Epithelial cell of prostate (primary cell): ENCODE measurements around the gene MTG1.
"Not testable (repeated sequence)": the region's sequence is repeated elsewhere in the genome, so short reads cannot be mapped to it uniquely, and the experiment has no call there.

ENCODE experiments used
- DNase-seq: peaks from one replicate; pipeline ENCODE4 v3.0.0-alpha.2; 2011; ENCODE audit warnings: low read depth, low spot score
- H3K27ac ChIP-seq: fragments of 450-650 bp; 2 replicates; pipeline ENCODE4 v1.5.1; 2017; ENCODE audit warnings: mild to moderate bottlenecking

Gene MTG1

DNA sequence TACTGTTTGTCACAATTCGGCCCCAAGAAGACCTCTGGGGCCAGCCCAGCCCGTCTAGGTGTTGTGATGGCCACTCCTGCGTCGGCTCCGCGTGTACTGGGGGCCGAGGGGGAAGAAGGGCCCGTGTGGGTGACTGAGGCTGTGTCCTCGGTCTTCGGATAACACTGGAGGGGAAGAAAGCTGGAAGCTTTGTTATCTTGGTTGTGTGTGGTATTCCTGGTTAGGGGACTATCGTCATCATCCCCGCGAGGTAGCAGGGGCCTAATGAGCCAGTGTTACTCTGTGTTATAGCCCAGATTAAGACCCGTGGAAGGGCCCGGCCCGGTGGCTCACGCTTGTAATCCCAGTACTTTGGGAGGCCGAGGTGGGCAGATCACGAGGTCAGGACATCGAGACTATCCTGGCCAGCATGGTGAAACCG lies 854 bp downstream of the MTG1 start:
- no peak for DNase-seq
- peak overlapping the region; percentile 79 for H3K27ac ChIP-seq

DNA sequence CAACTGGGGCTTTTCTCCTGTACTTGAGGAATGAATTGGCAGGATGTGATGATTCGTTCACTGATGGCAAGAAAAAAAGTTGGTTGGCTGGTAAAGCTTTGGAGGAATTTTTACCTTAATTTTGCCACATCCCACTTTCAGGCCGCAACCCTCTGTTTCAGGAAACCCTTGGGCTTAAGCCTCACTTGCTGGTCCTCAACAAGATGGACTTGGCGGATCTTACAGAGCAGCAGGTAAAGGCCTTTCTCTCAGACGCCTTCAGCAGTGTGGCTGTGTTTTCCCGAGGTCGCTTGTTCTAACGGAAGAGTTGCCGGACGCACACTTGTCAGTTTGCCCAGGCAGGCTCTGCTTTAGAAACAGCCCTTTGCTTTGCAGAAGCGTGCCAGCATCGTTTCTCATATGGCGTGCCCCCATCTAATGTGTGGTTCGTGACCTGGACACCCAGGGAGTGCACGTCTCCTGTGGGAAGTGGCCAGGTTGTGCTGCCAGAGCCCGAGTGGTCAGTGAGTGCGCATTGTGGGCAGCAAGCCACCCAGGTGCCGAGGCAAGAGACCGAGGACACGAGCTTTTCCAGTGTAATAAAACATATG lies 2.2 kb downstream of the MTG1 start:
- no peak for DNase-seq
- H3K27ac ChIP-seq, result no peak overlapping the region

DNA sequence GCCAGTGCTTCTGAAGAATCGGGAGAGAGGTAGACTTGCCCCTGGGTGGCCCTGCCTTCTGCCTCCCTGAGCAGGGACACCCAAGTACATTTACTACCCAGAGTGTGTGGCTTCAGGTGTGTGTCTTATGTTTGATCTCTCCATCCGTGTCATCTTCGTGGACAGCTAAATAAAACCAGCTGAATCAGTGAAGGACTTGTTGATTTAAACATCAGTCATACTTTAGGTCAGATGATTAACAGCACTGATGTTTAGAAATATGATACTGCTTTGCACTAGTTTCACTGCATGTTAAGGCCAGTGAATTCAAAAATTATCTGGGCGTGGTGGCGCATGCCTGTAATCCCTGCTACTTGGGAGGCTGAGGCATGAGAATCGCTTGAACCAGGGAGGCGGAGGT lies 4.0 kb downstream of the MTG1 start:
- DNase-seq, result no peak
- H3K27ac ChIP-seq, result no peak overlapping the region

DNA sequence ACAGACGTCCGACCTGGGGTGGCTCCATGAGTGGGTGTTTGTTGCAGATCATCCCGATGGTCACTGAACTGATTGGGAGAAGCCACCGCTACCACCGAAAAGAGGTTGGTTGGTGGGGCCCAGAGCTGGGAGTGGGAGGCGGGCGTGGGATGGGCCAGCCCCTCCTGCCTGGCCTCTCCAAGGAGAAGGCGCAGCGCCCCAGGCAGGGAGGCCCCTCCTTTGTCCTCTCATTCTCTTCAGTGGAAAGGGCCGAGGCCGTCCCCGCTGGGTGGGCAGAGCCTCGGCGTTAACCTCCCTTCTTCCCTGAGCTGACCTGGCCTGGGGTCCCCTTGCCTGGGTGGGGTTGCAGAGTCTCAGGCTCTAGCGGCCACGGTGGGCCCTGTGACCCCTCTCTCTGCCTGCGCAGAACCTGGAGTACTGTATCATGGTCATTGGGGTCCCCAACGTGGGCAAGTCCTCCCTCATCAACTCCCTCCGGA lies 5.2 kb downstream of the MTG1 start:
- DNase-seq, result no peak

DNA sequence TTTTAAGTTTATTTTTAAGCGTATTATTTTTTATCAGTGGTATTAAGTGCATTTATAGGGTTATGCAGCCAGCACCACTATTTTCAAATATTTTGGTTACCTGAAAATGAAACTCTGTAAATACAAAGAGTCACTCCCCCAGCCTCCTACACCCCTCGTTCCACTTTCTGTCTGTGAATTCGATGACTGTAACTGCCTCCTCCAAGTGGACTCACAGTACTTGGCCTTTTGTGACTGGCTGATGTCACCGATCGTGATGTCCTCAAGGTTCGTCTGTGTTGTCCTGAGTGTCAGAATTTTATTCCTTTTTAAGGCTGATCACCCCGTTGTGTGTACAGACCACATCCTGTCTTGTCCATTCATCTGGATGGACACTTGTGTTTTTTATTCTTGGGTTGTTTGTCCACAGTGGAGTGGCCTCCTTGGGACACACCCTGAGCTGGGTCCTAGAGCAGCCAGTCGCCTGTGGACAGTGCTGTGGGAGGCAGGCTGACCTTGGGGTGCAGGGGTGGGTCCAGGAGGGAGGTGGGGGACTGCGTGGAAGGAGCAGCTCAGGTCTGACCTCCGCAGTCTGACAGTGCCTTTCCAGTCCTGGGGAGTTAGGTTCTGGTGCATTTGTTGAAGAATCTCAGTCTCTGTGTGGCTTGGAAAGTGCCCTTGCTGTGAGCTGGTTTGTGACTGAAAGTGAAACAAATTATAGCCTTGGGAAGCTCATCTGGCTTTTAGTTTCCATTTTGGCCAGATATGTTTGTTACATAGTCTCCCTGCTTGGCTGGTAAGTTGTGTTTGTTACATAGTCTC lies 6.9 kb downstream of the MTG1 start:
- no peak overlapping the region for H3K27ac ChIP-seq
- no peak for DNase-seq

More for the DNA sequence above, 5.2 kb downstream of the MTG1 start:
- no peak overlapping the region for H3K27ac ChIP-seq

DNA sequence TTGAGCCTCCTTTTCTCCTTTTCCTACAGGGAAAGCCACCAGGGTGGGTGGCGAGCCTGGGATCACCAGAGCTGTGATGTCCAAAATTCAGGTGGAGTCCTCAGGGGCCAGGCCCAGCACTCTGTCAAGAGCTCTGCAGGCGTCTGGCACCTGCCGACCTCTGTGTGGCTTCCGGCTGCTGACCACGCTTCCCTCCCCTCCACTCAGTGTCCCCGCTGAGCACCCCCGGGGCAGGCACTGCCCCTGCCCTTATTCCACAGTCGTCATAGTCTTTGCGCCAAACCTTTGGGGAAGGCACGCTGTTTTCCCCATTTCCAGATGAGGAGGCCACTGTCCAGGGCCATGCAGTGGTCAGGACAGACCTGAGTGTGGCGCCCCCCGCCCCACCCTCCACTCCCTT lies 7.5 kb downstream of the MTG1 start:
- DNase-seq, result no peak
- H3K27ac ChIP-seq, result no peak overlapping the region

DNA sequence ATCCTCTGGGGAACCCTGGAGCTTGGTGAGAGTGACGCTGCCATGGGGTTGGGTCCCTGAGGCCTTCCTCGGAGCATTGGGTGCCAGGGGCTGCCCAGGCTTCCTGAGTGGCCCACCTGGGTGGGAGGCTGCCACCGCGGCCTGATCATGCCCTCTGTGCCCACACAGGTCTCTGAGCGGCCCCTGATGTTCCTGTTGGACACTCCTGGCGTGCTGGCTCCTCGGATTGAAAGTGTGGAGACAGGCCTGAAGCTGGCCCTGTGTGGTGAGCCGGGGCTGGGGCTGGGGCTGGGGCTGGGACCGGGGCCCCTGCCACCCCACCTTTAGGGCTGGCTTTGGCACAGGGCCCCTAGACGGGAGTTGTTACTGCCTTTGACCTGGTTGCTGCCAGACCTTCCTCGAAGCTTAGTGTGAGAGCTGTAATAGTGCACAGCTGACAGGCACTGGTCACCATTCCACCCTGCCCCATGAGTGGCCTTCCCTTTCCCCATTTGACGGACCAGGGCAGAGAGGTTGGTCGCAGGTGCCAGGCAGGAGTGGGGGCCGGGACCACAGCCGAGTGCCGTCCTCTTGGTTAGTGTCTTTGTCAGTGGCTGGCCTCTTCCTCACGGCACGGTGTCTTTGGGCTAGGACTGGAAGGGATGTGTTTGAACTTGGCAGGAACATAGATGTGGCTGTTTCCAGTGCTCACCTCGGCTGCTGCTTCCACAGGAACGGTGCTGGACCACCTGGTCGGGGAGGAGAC lies 8.2 kb downstream of the MTG1 start:
- no peak overlapping the region for H3K27ac ChIP-seq
- no peak for DNase-seq

DNA sequence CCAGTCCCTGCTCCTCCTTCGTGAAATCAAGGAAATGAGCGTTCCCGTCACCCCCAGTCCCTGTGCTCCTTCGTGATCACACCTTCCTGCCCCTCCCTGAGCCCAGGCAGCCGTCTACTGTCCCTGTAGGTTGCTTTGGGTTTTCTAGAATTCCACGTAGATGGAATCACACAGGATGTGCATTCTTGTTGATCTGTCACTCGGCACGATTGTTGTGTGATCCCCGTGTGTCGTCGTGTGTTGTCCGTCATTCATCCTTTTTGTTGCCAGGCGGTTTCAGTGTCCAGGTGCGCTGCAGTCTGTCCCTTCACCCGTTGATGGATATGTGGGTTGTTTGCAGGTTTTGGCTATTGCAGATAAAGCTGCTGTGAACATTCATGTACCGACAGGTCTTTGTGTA lies 9.4 kb downstream of the MTG1 start:
- DNase-seq, result no peak
- H3K27ac ChIP-seq, result no peak overlapping the region

DNA sequence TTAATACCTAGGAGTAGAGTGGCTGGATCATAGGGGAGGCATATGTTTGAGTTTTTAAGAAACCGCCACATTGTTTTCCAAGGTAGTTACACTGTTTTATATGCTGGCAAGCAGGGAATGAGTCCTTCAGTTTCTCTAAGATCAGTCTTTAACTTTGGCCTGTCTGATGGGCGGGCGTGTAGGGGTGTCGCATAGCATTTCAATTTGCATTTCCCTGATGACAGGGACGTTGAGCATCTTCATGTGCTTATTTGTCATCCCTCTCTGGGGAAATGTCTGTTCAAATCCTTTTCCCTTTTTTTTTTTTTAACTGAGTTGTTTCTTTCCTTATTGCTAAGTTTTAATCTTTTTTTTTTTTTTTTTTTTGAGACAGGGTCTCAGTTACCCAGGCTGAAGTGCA lies 9.8 kb downstream of the MTG1 start:
- H3K27ac ChIP-seq, result no peak overlapping the region
- no peak for DNase-seq

DNA sequence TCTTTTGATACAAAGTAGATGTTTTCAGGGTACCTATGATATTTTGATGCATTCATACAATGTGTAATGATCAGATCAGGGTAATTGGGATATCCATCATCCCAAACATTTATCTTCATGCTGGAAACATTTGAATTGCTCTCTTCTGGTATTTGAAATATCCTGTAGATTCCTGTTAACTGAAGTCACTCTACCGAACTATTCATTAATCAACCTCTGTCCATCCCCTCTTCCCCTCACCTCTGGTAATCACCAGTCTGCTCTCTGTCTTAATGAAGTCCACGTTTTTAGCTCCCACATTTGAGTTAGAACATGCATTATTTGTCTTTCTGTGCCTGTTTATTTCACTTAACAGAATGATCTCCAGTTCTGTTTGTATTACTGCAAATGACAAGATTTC lies 11.3 kb downstream of the MTG1 start:
- H3K27ac ChIP-seq, result no peak overlapping the region
- no peak for DNase-seq

DNA sequence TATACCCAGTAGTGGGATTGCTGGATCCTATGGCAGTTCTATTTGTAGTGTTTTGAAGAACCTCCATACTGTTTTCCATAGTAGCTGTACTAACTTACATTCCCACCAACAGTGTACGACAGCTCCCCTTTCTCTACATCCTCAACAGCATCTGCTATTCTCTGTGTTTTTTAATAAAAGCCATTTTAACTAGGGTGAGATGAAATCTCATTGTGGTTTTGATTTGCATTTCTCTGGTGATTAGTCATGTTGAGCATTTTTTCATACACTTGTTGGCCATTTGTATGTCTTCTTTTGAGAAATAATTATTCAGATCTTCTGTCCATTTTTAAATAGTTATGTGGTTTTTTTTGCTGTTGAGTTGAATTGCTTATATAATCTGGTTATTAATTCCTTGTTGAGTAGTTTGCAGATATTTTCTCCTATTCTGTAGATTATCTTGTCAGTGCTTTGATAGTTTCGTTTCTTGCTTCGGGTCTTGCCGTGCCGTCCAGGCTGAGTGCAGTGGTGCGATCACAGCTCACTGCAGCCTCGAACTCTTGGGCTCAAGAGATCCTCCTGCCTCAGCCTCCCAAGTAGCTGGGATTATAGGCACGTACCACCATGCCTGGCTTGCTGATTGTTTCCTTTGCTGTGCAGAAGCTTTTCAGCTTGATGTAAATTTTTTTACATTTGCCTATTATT lies 12.0 kb downstream of the MTG1 start:
- no peak overlapping the region for H3K27ac ChIP-seq
- DNase-seq, result no peak

DNA sequence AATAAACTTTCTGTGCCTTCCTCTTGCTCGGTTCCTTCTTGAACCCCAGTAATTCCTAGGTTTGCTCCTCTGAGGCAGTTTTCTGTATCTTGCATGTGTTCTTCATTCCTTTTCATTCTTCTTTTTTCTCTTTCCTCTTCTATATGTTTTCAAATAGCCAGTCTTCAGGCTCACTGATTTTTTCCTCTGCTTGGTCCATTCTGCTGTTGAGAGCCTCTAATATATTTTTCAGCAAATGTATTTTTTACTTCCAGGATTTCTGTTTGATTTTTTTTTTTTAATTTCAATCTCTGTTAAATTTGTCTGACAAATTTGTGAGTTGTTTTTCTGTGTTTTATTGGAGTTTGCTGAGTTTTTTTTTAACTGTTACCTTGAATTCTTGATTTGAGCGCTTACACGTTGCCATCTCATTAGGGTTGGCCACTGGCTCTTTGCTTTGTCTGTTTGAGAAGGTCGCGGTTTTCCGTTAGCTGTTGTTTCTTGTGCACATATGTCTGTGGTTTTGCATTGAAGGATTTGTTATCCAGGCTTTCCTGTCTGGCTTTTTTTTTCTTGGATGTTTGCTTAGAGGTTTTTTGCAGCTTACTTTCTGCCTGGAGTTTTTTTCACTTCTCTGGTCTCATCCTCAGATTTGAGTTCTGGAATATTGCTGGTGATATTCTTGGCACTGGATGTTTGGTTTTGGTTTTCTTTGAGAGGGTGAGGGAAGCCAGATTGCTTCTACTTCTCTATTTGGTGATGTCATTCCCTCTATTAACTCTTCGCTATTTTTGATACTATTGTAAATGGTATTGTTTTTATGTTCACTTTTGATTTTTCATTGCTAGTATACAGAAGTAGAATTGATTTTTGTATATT lies 17.8 kb downstream of the MTG1 start:
- H3K27ac ChIP-seq, result no peak overlapping the region
- DNase-seq, result no peak

DNA sequence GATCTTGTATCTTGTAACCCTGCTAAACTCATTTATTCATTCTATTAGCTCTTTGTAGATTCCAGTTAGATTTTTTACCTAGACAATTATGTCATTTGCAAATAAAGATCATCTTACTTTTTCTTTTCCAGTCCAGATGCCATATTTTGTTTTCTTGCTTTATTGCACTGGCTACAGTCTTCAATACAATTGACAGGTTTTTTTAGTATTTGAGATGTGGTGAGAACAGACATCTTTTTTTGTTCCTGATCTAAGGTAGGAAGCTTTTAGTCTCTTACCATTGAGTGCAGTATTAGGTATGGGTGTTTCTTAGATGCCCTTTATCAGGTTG lies 18.4 kb downstream of the MTG1 start:
- no peak for DNase-seq
- H3K27ac ChIP-seq, result no peak overlapping the region

DNA sequence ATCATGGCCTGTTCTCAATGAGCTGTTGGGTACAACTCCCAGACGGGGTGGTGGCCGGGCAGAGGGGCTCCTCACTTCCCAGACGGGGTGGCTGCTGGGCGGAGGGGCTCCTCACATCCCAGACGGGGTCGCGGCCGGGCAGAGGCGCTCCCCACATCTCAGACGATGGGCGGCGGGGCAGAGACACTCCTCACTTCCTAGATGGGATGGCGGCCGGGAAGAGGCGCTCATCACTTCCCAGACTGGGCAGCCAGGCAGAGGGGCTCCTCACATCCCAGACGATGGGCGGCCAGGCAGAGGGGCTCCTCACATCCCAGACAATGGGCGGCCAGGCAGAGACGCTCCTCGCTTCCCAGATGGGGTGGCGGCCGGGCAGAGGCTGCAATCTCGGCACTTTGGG lies 20.4 kb downstream of the MTG1 start:
- not testable (repeated sequence) for H3K27ac ChIP-seq, DNase-seq

DNA sequence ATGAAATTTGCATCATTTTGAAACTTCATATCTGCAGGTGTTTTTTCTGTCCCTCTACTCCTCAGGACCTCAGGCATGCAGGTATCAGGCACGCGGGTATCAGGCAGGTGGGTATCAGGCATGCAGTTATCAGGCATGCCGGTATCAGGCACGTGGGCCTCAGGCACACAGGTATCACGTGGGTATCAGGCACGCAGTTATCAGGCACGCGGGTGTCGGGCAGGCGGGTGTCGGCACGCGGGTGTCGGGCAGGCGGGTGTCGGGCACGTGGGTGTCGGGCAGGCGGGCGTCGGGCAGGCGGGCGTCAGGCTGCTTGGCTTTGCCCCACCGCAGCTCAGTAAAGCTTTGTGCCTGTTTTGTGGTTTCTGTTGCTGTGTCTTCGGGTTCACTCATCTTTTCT lies 21.8 kb downstream of the MTG1 start:
- H3K27ac ChIP-seq, result no peak overlapping the region
- DNase-seq, result no peak

DNA sequence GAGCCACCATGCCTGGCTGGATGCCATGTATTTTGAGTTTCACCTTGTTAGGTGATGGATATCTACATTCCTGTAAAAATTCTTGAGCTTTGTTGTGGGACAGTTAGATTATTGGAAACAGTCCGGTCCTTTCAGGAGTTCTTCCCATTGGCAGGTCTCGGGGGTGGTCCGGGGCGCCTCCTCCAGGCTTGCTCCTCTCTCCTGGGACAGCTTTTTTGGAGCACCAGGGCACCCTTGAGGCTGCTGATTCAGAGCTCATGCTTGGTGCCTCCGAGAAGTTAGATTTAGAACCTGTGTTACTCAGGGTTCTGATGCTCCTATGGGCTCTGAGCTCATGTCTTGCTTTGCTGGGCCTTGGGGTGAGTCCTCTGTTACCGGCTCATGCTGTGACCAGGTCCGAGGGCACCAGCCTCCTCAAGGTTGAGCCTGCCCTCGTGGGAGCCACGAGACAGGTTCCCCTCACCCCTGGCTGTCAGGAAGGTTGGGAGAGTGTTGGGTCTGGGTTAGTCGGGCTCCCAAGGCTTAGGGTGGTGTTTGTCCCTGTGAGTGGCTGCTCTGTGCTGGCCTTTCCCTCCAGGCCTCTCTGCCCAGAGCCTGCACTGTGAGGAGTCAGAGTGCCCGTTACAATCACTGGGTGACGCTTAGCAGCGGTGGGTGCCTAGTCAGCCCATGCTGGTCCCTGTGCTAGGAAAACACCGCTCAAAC lies 24.5 kb downstream of the MTG1 start:
- DNase-seq, result no peak
- no peak overlapping the region for H3K27ac ChIP-seq

DNA sequence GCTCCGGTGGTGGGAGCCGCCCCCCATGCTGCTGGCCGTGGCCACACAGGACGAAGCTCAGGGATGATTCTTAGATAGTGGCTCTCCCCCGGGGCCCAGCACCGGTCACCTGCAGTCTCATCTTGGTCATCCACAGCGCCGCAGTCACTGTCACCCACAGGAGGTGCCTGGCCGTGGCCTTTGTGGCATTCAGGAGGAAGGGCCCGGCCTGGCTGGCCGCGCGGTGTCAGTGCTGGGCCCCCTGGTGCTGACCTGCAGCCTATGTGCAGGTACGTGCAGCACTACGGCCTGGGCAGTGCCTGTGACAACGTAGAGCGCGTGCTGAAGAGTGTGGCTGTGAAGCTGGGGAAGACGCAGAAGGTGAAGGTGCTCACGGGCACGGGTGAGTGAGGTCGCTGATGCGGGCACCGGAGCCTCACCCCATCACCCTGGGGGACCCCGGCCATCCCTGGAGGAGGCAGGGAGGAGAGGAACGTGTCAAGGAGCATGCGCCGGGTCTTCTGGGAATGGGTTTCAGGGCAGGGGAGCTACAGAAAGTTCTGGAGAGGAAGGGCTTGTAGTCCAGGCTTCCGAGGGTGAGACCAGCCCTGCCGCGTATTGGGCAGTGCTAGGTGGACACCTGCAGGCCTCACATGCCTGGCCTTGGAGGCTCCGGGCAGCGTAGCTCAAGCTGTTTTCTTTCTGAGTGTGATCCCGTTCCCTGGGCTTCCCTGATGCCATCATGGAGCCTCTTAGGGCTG lies 25.4 kb downstream of the MTG1 start:
- no peak for DNase-seq
- H3K27ac ChIP-seq, result no peak overlapping the region

DNA sequence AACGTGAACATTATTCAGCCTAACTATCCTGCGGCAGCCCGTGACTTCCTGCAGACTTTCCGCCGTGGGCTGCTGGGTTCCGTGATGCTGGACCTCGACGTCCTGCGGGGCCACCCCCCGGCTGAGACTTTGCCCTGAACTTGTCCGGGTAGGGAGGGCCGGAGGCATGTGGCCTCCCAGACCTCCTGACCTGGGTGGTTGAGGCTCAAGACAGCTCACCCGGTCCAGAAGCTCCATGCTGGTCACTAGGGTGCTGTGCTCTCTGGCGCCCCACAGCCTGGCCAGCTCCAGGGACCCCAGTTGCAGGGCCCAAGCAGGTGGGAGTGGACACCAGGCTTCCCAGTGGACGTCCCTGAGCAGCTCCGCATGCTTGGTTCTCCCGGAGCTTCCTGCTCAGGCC lies 26.1 kb downstream of the MTG1 start:
- no peak overlapping the region for H3K27ac ChIP-seq
- DNase-seq, result no peak

DNA sequence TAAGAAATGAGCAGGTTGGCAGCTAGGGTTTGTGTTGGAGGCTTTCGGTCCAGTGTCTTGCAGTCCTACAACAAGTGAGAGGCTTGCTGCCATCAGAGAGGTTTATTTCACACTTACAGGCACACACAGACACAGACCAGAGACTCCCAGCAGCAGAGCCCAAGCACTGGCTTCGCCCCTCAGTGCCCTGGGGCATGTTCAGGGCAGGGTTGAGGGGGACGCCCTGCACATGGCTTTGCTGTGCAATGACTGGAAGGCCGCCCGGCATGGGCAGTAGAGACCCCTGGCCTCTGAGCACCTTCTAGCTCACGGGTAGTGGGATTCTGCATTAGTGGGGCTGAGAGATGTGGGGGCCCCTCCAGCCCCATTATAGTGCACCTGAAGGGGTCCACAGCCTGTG lies 26.6 kb downstream of the MTG1 start:
- DNase-seq, result no peak
- H3K27ac ChIP-seq, result no peak overlapping the region
